BJ (cell line): Measurements from ENCODE around the gene ANKRD44. TPM values are rescaled to one million over a fixed set of nuclear protein-coding genes. Genes with fewer than 3 reads are reported as not detected.

Experiments
- CTCF ChIA-PET: fragments of 350-600 bp; formaldehyde crosslinking; extraction: SDS; loops from one replicate; lab custom pipeline; 2021; ENCODE audit warnings: antibody characterized with exemption, inconsistent platforms; lab: Yijun Ruan, JAX
- POLR2A ChIA-PET: fragments of 300-600 bp; sonication (Branson Sonifier 250); formaldehyde crosslinking; extraction: SDS; loops from one replicate; lab custom pipeline; 2021; ENCODE audit warnings: antibody characterized with exemption; lab: Charles Lee
- DNase-seq: peaks from one replicate; pipeline ENCODE4 v3.0.0-alpha.2; 2011; ENCODE audit warnings: low read depth
- H3K27me3 ChIP-seq: 2 replicates; pipeline ENCODE4 v1.6.0; 2011; ENCODE audit warnings: low read length; ENCODE audit not compliant: control insufficient read depth, insufficient read depth
- H3K36me3 ChIP-seq: 2 replicates; pipeline ENCODE4 v1.5.1; 2011; ENCODE audit warnings: low read length; ENCODE audit not compliant: control insufficient read depth, insufficient read depth
- H3K4me3 ChIP-seq: 2 replicates; pipeline ENCODE4 v1.5.1; 2011; ENCODE audit warnings: low read depth, mild to moderate bottlenecking, control low read depth, low read length
- polyA plus RNA-seq: library from polyadenylated mRNA; depleted of rRNA; stranded (reverse); fragments of >200 nt; gene quantifications from 2 replicates; pipeline ENCODE4 v1.2.3, GENCODE V29; 2011
- TF ChIP-seq, protein P1 (sequence below): IDR thresholded peaks from 2 replicates; pipeline ENCODE4 v1.5.1; 2011; ENCODE audit warnings: low read depth, mild to moderate bottlenecking, control low read depth, inconsistent platforms, low read length, moderate library complexity; ENCODE audit not compliant: insufficient read depth

The ANKRD44 gene
- polyA plus RNA-seq, 1 experiment, result 12.4 TPM

- no peak for DNase-seq
- TF ChIP-seq, protein P1, sequence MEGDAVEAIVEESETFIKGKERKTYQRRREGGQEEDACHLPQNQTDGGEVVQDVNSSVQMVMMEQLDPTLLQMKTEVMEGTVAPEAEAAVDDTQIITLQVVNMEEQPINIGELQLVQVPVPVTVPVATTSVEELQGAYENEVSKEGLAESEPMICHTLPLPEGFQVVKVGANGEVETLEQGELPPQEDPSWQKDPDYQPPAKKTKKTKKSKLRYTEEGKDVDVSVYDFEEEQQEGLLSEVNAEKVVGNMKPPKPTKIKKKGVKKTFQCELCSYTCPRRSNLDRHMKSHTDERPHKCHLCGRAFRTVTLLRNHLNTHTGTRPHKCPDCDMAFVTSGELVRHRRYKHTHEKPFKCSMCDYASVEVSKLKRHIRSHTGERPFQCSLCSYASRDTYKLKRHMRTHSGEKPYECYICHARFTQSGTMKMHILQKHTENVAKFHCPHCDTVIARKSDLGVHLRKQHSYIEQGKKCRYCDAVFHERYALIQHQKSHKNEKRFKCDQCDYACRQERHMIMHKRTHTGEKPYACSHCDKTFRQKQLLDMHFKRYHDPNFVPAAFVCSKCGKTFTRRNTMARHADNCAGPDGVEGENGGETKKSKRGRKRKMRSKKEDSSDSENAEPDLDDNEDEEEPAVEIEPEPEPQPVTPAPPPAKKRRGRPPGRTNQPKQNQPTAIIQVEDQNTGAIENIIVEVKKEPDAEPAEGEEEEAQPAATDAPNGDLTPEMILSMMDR, result no peak
- ChIA-PET POLR2A (no interaction called here), CTCF (interaction anchor here (0.8 kb wide), 1 partner anchor 22 kb away, joined by 3 read pairs; no protein-coding TSS in a partner anchor)
- Histone ChIP-seq H3K4me3 (no peak overlapping the region), H3K27me3 (no peaks in the 10 kb centered on the region), H3K36me3 (no peaks in the 10 kb centered on the region)
Measured at GRCh38 chr2:196965651-196966050, 344.9 kb downstream of the ANKRD44 start.

DNA sequence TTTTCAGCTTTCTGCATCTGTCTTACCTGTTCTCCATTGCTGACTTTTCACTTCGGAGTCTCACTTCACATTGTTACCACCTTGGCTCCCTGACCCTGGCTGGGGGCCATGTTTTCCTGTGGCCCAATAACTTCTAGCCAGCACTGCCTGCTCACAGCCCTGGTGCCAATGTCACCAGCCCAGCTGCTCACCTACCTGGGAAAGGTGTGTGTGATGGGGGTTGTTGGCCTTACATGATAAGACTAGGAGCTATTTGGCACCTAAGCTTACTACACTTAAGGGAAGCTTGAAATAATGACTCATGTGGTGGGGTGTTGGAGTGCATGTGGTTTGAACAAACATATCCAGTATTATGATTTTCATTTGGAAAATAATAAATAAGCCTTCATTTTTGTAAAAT is 346.6 kb downstream of the ANKRD44 start:
- H3K4me3 ChIP-seq, result no peak overlapping the region
- H3K27me3 ChIP-seq, result no peaks in the 10 kb centered on the region
- TF ChIP-seq, protein P1, result no peak
- H3K36me3 ChIP-seq, result no peaks in the 10 kb centered on the region
- ChIA-PET POLR2A (no interaction called here), CTCF (interaction anchor here (0.8 kb wide), 1 partner anchor 149 kb away, joined by 3 read pairs; no protein-coding TSS in a partner anchor)
- DNase-seq, result no peak

DNA sequence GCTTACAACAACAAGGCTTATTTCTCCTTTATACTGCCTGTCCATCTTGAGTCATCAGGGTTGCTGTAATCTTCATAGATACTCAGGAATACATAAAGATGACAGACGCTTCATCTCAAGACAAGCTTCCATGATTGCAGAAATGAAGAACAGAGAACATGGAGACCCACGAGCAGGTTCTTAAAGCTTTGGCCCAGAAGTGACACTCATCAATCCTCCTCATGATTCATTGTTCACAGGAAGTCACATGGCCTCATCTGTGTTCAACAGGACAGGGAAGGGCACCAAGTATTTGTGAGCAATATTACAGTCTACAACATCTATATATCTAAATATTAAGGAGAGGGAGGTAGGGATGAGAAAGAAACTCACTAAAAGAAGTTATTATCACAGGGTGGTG is 347.5 kb downstream of the ANKRD44 start:
- CTCF ChIA-PET, result interaction anchor here (1.7 kb wide), 1 partner anchor 8 kb away, joined by 6 read pairs; no protein-coding TSS in a partner anchor
- TF ChIP-seq, protein P1, result no peak
- H3K36me3 ChIP-seq, result no peaks in the 10 kb centered on the region
- no peak for DNase-seq
- no peaks in the 10 kb centered on the region for H3K27me3 ChIP-seq
- H3K4me3 ChIP-seq, result no peak overlapping the region
- POLR2A ChIA-PET, result no interaction called here

- no peak for DNase-seq
- TF ChIP-seq, protein P1, result no peak
- no peaks in the 10 kb centered on the region for H3K36me3 ChIP-seq
- CTCF ChIA-PET, result interaction anchor here (1.7 kb wide), 1 partner anchor 9 kb away, joined by 6 read pairs; no protein-coding TSS in a partner anchor
- no peaks in the 10 kb centered on the region for H3K27me3 ChIP-seq
- H3K4me3 ChIP-seq, result no peak overlapping the region
- POLR2A ChIA-PET, result no interaction called here
Measured at GRCh38 chr2:196962325-196962724, 348.3 kb downstream of the ANKRD44 start.

DNA sequence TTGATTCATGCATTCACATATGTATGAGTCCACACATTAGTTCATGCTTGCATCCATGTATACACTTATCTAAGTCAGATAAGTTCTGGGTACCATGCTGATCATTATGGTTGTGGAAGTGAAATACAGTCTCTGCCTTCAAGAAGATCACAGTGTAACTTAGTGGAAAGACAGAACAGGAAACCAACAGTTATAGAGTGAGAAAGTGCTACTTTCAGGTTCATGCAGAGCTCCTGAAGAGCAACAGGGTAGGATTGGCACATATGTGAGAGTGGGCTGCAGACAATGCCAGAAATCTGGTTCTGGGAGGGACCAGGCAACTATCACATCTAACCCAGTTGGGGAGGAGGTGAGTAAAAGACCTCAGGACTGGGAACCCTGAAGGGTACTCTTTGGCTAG is 348.7 kb downstream of the ANKRD44 start:
- no peak for DNase-seq
- TF ChIP-seq, protein P1, result no peak
- ChIA-PET POLR2A (no interaction called here), CTCF (interaction anchor here (1.7 kb wide), 1 partner anchor 9 kb away, joined by 6 read pairs; no protein-coding TSS in a partner anchor)
- H3K27me3 ChIP-seq, result no peaks in the 10 kb centered on the region
- H3K36me3 ChIP-seq, result no peaks in the 10 kb centered on the region
- no peak overlapping the region for H3K4me3 ChIP-seq
